Activated CD8-positive, alpha-beta memory T cell treated with anti-CD3 and anti-CD28 coated beads, Interleukin-2, amount 50 U/mL, for 48 hours (primary cell): ENCODE measurements around the gene ZFX.

Experiments
- DNase-seq: peaks from one replicate; pipeline ENCODE4 v3.0.0-alpha.2; 2020

ZFX gene

DNA sequence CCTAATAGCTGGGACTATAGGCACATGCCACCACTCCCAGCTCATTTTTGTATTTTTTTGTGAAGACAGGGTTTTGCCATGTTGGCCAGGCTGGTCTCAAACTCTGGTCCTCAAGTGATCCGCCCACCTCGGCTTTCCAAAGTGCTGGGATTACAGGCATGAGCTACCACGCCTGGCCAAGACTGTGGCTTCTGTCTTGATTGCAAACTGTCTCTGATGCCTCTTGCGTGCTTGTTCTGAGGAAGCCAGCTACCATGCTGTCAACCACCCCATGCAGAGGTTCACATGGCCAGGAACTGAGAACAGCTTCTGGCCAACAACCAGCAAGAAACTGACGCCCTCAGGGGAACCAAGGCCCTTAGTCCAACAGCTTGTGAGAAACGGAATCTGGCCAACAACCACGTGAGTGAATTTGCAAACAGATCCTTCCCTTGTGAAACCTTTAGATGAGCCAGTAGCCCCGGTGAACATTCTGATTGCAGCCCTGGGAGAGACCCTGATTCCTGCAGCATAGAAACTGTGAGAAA lies 93.2 kb downstream of the ZFX start:
- no peak for DNase-seq

DNA sequence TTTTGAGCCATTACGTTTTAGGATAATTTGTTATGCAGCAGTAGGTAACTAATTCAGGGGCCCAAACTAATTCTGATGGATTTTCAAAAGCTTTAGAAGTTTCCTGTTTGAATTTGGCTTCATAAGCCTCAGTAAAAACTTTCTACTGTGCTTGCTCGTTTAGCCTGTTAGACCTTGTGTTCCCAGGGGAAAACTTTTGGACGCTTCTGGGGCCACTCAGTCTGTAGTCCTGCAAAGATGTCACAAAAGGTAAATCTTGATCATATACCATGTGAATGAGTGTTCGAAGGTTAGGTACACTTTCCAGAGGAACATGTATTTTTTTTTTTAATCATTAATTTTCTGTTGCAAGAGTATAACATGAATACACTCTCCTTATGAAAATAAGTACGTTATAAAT lies 93.7 kb downstream of the ZFX start:
- no peak for DNase-seq

DNA sequence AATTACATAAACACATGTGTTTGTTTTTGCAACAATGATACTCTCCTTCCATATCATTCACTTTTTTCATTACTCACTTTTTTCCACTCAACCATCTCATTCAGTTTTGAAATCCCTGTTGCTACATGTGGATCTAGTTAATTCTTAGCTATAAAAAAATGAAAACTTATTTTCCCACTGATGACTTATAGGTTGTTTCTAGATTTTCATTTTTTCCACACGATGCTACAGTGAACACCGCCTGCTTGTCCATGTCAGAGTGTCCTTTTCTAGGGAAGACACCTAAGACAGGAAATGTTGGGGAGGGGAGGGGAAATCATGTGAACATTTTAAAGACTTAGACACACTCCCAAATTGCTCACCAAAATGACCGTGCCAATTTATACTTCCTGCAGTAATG lies 94.2 kb downstream of the ZFX start:
- DNase-seq = no peak

GRCh38 chrX:24245202-24245601 lies 95.7 kb downstream of the ZFX start:
- no peak for DNase-seq

DNA sequence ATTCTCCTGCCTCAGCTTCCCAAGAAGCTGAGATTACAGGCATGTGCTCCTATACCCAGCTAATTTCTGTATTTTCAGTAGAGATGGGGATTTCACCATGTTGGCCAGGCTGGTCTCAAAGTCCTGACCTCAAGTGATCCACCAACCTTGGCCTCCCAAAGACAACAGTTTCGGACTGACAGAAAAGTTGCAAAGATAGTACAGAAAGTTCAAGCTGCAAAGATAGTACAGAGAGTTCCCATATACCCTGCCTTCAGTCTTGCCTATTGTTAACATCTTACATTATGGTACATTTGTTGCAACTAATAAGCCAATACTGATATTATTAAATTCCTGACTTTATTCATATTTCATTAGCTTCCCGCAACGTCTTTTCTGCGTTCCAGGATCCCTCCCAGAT lies 98.5 kb downstream of the ZFX start:
- no peak for DNase-seq

DNA sequence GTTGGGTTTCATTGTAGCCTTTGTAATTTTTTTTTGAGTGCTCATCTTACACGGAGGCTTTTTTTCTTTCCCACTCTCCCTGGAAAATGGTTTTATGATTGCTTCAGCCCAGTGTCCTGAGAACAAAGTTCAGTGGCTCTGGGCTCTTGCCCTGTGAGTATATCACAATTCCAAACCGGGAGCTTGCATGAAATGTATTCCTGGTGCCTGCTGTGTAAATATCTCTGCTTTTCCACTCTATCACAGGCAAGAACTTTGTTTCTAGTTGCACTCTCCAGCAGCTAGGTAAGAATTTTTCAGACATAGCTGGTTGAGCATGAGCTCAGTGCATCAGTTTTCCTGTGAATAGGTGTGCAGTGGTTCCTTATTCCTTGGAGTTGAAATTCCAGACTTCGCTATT lies 103.5 kb downstream of the ZFX start:
- DNase-seq = no peak

DNA sequence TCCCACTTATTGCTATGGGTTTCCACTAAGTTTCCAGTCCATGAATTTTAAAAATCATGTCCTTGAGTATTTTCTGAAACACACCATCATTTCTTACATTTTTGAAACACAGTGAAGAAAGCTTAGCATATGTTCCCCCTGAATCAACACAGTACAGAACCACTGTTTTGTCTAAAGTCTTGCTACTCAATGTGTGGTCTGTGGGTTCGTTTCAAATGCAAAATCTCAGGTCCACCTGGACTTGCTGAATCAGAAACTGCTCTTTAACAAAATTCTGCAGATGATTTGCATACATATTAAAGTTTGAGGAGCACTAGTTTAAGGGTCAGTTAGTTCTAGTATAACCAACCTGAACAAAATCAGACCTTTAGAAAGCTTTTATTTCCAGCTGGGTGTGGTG lies 103.9 kb downstream of the ZFX start:
- DNase-seq = no peak

DNA sequence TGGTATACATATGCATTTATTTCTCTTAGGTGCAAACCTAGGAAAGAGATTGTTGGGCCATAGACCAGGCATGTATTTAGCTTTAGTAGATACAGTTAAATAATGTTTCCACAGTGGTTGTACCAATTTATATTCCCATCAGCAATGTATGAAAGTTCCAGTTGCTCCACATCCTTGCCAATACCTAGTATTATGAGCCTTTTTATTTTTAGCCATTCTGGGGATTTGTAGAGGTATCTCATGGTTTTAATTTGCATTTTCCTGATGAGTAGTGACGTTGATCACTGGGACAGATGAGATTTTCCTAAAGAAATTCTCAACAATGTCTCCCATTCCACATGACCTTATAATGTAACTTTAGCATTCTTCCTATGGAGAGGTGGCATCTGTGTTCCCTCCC lies 107.5 kb downstream of the ZFX start:
- DNase-seq = no peak

DNA sequence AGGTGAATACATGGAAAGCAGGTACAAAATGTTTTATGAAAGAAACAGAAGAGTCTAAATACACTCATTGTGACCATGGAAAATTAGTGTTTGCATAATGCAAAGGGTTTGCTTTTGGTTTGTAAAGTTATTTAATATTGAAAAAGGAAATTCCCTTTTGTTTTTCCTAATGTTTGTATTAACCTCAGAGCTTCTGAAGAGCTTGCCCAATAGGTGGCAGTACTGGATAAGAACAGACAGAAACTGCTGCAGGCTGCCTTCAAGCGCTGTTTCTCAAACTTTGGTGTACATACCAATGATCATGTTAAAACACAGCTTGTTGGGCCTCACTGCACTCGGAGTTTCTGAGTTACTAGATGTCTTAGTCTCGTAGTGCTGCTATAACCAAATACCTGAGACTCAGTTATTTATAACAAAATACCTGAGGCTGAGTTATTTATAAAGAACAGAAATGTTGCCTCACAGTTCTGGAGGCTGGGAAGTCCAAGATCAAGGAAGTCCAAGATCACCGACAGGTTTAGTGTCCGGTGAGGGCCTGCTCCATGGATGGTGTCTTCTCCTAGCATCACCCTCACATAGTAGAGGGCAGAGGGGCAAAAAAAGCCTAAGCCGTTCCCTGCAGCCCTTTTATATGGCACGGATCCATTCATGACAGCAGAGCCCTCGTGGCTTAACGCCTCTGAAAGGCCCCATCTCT lies 110.2 kb downstream of the ZFX start:
- DNase-seq = no peak

DNA sequence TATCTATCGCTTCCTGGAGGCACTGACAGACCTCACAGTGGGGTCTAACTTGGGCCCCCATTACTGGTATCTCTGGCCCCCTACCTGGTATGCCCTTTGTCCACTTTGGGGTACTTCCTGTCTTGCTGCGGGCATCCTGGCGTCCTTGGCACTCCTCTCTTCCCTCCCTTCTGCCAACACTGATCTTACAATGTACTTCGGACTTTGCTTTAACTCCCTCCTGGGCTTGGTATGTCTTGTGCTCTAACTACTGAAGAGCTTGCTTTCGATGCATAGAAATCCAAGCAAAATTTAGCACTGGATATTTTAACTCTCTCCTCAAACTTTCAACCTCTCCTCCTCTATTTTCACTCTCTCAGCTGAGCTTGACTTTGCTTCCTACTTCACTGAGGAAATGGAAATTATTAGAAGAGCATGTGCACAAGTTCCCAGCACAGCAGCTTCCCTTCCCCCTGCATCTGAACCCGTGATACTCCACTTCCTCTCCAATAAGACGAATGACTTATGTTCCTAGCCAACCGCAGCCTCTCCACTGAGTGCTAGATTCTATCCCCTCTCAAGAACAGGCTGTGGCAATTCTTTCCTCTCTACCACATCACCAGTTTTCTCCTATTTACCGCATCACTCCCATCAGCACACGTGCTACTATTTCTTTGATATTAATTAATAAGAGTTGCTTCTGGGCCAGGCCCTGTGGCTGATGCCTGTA lies 111.5 kb downstream of the ZFX start:
- DNase-seq = no peak

DNA sequence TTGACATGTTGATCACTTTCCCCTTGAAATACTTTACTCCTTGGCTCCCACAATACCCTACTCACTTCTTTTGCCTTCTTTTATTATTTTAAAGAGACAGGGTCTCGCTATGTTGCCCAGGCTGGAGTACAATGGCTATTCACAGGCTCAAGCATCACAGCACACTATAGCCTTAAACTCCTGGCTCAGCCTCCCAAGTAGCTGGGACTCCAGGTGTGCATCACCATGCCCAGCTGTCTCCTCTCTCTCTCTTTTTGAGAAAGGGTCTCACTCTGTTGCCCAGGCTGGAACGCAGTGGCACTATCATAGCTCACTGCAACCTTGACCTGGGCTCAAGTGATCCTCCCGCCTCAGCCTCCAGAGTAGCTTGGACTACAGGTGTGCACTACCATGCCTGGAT lies 112.8 kb downstream of the ZFX start:
- DNase-seq = no peak

GRCh38 chrX:24264383-24264782 lies 114.9 kb downstream of the ZFX start:
- DNase-seq = no peak
